ENCODE results near the gene FNIP2. TPM values are rescaled to one million over a fixed set of nuclear protein-coding genes. Genes with fewer than 3 reads are reported as not detected.

Gene FNIP2
- total and polyA plus RNA-seq, 10 of the 15 experiments (the other 5 are each of a cell fraction or from before 2014, with no cell fraction given): 0.03 to 0.38 (median 0.15) TPM

DNA sequence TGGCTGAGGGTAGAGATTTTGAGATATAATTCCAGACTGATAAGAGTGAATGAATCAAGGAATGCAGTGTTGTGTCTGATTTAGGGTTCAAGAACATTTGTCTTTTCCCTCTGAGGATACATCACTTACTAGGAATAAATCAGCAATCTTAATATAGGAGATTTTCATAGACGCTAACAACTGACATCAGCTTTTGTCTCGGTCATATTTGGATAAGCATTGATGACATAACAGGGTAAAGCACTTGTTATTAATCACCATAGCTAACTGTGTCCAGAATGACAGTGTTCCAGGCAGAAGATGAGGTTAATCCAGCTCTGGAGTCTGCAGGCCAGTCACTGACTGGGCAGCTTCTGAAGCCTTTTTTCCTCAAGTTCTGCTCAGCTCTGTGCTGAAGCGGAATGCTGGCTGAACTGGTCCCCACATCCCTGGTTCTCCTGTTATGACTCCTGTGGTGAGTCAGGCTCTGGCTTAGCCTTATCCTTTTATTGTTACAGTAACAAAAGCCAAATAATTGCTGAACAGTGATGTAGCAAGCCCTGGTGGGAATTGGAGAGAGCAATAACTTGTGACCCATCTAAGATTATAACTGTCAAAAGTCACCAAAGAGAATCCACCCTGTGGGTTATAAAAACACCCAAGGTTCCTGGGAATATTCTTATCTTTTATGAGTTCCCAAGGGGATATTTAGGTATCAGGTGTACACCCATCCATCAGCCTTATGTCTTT, 41.8 kb downstream of the FNIP2 start (continued):
- TF ChIP-seq, protein P1, sequence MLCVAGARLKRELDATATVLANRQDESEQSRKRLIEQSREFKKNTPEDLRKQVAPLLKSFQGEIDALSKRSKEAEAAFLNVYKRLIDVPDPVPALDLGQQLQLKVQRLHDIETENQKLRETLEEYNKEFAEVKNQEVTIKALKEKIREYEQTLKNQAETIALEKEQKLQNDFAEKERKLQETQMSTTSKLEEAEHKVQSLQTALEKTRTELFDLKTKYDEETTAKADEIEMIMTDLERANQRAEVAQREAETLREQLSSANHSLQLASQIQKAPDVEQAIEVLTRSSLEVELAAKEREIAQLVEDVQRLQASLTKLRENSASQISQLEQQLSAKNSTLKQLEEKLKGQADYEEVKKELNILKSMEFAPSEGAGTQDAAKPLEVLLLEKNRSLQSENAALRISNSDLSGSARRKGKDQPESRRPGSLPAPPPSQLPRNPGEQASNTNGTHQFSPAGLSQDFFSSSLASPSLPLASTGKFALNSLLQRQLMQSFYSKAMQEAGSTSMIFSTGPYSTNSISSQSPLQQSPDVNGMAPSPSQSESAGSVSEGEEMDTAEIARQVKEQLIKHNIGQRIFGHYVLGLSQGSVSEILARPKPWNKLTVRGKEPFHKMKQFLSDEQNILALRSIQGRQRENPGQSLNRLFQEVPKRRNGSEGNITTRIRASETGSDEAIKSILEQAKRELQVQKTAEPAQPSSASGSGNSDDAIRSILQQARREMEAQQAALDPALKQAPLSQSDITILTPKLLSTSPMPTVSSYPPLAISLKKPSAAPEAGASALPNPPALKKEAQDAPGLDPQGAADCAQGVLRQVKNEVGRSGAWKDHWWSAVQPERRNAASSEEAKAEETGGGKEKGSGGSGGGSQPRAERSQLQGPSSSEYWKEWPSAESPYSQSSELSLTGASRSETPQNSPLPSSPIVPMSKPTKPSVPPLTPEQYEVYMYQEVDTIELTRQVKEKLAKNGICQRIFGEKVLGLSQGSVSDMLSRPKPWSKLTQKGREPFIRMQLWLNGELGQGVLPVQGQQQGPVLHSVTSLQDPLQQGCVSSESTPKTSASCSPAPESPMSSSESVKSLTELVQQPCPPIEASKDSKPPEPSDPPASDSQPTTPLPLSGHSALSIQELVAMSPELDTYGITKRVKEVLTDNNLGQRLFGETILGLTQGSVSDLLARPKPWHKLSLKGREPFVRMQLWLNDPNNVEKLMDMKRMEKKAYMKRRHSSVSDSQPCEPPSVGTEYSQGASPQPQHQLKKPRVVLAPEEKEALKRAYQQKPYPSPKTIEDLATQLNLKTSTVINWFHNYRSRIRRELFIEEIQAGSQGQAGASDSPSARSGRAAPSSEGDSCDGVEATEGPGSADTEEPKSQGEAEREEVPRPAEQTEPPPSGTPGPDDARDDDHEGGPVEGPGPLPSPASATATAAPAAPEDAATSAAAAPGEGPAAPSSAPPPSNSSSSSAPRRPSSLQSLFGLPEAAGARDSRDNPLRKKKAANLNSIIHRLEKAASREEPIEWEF (IDR thresholded peaks at IDR 0.05; ENCODE audit: insufficient replicate concordance, low read depth, low read length): peak; percentile 58
- TF ChIP-seq IKZF2 (IDR thresholded peaks at IDR 0.05) (peak in 1 of 2 experiments; percentile 5; a peak in 2 of 4 replicates), PAX8 (IDR thresholded peaks at IDR 0.05) (no peak), CHD4 (IDR thresholded peaks at IDR 0.05) (no peak), MEF2A (IDR thresholded peaks at IDR 0.05; ENCODE audit: insufficient read depth, low read depth, low read length) (no peak)

DNA sequence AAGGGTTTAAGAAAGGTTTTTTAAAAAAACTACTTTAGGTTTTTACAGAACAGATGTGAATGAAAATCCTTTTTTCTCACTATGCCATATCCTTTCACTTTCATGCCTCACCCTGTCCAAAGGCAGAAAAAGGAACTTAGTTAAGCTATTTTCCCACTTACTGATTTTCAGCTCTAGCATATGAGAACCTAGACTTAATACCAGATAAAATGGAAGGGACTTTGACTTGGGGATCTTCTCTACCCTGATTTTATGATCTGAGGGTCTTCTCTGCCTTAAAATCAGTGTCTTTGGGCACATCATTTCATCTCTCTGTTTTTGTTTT, 42.4 kb downstream of the FNIP2 start:
- H3K4me1 ChIP-seq (ENCODE audit: control insufficient read depth, insufficient read depth, low read length): peaks cover 30% of the 10 kb centered on the region
- DNase-seq (ENCODE audit: low read depth, low spot score) (no peak), ATAC-seq (peak; percentile 25), FAIRE-seq (no peak)
- no peak overlapping the region; the same call in 1 of the 2 replicates for H3K9ac ChIP-seq (ENCODE audit: control insufficient read depth, insufficient read depth, low read length)
- no peak overlapping the region for H3K4me3 ChIP-seq
- no TSS peak for BruUV-seq (replicated peaks)
- peak overlapping the region; percentile 43 for H3K27ac ChIP-seq (ENCODE audit: control insufficient read depth, insufficient read depth)
- SMC1A ChIA-PET (ENCODE audit: uncharacterized antibody, unreplicated experiment): interaction anchor here (0.7 to 16.0 kb wide), 20 partner anchors 11 to 349 kb away, joined by 3 to 291 read pairs (median 4); partner anchors contain the start of gene PPID
- CTCF ChIA-PET: interaction anchor here (1.0 to 3.1 kb wide), 15 partner anchors 8 to 367 kb away, joined by 3 to 22 read pairs (median 6); no protein-coding TSS in a partner anchor
- no peak overlapping the region for H2AFZ ChIP-seq (ENCODE audit: control insufficient read depth, low read depth, low read length)
- POLR2A ChIA-PET: interaction anchor here (0.5 to 4.8 kb wide), 8 partner anchors 12 to 977 kb away, joined by 3 to 52 read pairs (median 8); no protein-coding TSS in a partner anchor
- in situ Hi-C loops (cut with MboI) (no loop called here), intact Hi-C loops (cut with micrococcal nuclease; ENCODE audit: unreplicated experiment) (no loop called here)
- RAD21 ChIA-PET (ENCODE audit: unreplicated experiment): interaction anchor here (0.6 to 4.2 kb wide), 19 partner anchors 8 to 396 kb away, joined by 3 to 42 read pairs (median 10); partner anchors contain the start of gene FNIP2
- peaks cover 7% of the 10 kb centered on the region for H3K79me2 ChIP-seq (ENCODE audit: control insufficient read depth, insufficient read depth, low read length)
- TF ChIP-seq, protein P2, sequence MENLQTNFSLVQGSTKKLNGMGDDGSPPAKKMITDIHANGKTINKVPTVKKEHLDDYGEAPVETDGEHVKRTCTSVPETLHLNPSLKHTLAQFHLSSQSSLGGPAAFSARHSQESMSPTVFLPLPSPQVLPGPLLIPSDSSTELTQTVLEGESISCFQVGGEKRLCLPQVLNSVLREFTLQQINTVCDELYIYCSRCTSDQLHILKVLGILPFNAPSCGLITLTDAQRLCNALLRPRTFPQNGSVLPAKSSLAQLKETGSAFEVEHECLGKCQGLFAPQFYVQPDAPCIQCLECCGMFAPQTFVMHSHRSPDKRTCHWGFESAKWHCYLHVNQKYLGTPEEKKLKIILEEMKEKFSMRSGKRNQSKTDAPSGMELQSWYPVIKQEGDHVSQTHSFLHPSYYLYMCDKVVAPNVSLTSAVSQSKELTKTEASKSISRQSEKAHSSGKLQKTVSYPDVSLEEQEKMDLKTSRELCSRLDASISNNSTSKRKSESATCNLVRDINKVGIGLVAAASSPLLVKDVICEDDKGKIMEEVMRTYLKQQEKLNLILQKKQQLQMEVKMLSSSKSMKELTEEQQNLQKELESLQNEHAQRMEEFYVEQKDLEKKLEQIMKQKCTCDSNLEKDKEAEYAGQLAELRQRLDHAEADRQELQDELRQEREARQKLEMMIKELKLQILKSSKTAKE (IDR thresholded peaks at IDR 0.05; ENCODE audit: low read depth, poor library complexity, severe bottlenecking): peak; percentile 26
- no peak for TF ChIP-seq ATF7 (IDR thresholded peaks at IDR 0.05; ENCODE audit: low read depth)
- no peaks in the 10 kb centered on the region for H3K36me3 ChIP-seq (ENCODE audit: control insufficient read depth in 2 of 2, insufficient read depth in 2 of 2, low read length in 1 of 2)
- H3K9me3 ChIP-seq (replicated peaks; ENCODE audit: control insufficient read depth, insufficient read depth, low read length): no peaks in the 10 kb centered on the region; the same call in 2 of the 3 replicates
- H3K27me3 ChIP-seq (replicated peaks in 1 of 2; ENCODE audit: control insufficient read depth in 2 of 2, insufficient read depth in 2 of 2, low read length in 1 of 2): no peaks in the 10 kb centered on the region; a peak in 1 of 4 replicates
- no peaks in the 10 kb centered on the region for H4K20me1 ChIP-seq (ENCODE audit: control insufficient read depth, insufficient read depth)
- H3K4me2 ChIP-seq (ENCODE audit: control insufficient read depth, insufficient read depth): peak overlapping the region; percentile 89

Measured in GM12878 (cell line).